NT2/D1 (cell line): ENCODE data around the gene MEGF6.

Experiments used
- YY1 ChIP-seq: IDR thresholded peaks from 2 replicates; pipeline ENCODE4 v1.6.1; 2011; ENCODE audit not compliant: insufficient read length, insufficient read depth
- ZNF274 ChIP-seq: IDR thresholded peaks from 2 replicates; pipeline ENCODE4 v1.6.1; 2011; ENCODE audit warnings: mild to moderate bottlenecking, low read depth, low read length

DNA sequence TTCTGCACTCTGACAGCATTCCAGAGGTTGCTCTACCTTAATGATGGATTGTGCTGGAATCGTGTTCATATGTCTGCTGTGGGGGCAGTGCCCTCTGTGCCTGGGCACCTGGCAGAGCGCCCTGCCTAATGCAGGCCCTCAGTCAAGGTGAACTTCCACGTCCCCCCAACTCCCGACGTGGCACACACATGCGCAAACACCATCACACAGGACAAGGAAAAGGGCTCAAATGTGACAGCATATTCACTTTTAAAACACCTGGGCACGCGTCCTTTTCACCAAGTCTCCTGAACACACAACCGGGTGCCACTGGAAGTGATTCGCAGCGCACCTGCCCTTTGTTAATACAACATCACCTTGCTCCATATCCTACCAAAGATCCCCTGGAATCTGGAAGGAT, 25.2 kb upstream of the MEGF6 start:
- TF ChIP-seq ZNF274: no peak
- TF ChIP-seq YY1: no peak
